ENCODE measurements around the gene S1PR3. TPM values are rescaled to one million over a fixed set of nuclear protein-coding genes. Genes with fewer than 3 reads are reported as not detected.

Gene S1PR3
- total RNA-seq, 1 donor from 2014 or later: 4.5 TPM

DNA sequence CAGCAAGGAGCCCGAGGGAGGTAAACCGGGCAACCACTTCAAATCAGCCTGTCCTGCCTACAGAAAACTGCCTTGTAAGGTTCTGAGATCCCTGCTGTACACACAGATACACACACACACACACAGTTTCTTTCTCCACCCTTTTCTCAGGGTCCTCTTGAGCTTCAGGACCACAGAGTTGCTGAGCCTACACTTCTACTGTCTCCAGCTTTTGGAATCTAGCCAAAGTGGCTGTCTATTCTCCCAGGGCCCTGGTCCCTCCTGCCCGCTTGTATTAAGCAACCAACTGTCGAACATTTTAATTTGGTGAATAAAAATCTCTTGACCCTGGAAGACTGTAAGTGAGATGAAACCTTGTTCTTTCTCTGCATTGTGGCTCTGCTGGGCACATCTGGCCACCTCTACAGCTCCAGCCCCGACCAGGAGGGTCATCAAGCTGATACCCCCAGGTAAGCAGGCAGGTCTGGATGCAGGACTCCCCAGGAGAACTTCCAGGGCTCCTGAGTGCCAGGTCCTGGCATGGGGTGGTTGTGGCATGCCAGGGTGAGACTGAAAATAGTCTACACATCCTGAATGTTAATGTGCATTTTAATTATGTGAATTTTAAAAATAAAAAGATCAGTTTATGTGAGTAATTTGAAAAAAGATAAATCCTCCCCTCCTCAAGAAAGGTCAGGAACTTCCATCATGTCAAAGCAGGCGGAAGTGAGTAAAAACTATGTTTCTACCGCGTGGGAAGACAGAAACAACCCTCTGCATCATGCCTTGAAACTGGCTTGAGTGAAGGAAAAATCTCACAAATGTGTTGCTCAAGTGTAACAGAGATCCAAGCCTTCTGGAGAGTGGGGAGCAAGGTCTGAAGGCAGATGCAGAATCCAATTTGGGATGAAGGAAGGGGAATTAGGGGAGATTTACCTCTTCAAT, 15.0 kb upstream of the S1PR3 start:
- Mint-ChIP-seq H3K9me3 (ENCODE audit: low read depth) (no peaks in the 10 kb centered on the region), H3K27me3 (ENCODE audit: low read depth) (peaks cover 12% of the 10 kb centered on the region), H3K27ac (ENCODE audit: unreplicated experiment) (no peak overlapping the region), H3K4me3 (ENCODE audit: unreplicated experiment) (no peak overlapping the region), H3K4me1 (ENCODE audit: low read depth) (peaks cover 5% of the 10 kb centered on the region), H3K36me3 (ENCODE audit: low read depth) (no peaks in the 10 kb centered on the region)
- DNase-seq (ENCODE audit: low spot score): no peak
- TF ChIP-seq CTCF (IDR thresholded peaks at IDR 0.05): no peak

GRCh38 chr9:88976890-88977257, 14.4 kb upstream of the S1PR3 start:
- Mint-ChIP-seq H3K27ac (ENCODE audit: unreplicated experiment) (no peak overlapping the region), H3K9me3 (ENCODE audit: low read depth) (no peaks in the 10 kb centered on the region), H3K4me1 (ENCODE audit: low read depth) (peaks cover 5% of the 10 kb centered on the region), H3K27me3 (ENCODE audit: low read depth) (peaks cover 12% of the 10 kb centered on the region), H3K4me3 (ENCODE audit: unreplicated experiment) (no peak overlapping the region), H3K36me3 (ENCODE audit: low read depth) (no peaks in the 10 kb centered on the region)
- DNase-seq (ENCODE audit: low spot score): no peak
- TF ChIP-seq CTCF (IDR thresholded peaks at IDR 0.05): no peak

GRCh38 chr9:88978034-88978433, 13.2 kb upstream of the S1PR3 start:
- no peak overlapping the region for H3K27ac Mint-ChIP-seq (ENCODE audit: unreplicated experiment)

DNA sequence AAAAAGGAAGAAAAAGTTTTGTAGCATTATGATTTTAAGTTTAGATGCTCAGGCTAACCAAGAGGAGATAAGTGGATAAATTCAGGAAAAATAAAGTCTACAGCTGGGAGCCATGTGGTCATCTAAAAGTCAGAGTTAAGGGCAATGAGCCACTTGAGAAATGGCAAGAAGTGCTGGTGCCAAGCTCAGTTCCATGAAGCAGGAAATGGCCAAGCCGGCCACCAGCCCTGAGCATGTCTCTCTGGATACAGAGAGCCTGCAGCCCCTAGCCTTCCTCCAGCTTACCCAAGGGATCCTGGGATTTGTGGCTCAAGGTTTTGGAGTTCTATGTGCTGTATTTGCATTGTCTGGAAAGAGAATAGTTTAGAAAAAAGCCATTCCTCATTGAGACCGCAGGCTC, 12.2 kb upstream of the S1PR3 start:
- Mint-ChIP-seq H3K27ac (ENCODE audit: unreplicated experiment) (no peak overlapping the region), H3K36me3 (ENCODE audit: low read depth) (peaks cover 2% of the 10 kb centered on the region), H3K4me1 (ENCODE audit: low read depth) (peaks cover 5% of the 10 kb centered on the region), H3K9me3 (ENCODE audit: low read depth) (peaks cover 5% of the 10 kb centered on the region), H3K4me3 (ENCODE audit: unreplicated experiment) (no peak overlapping the region), H3K27me3 (ENCODE audit: low read depth) (peaks cover 12% of the 10 kb centered on the region)
- no peak for TF ChIP-seq CTCF (IDR thresholded peaks at IDR 0.05)
- no peak for DNase-seq (ENCODE audit: low spot score)

More at GRCh38 chr9:88978034-88978433, 13.2 kb upstream of the S1PR3 start:
- H3K36me3 Mint-ChIP-seq (ENCODE audit: low read depth): peaks cover 2% of the 10 kb centered on the region
- peaks cover 12% of the 10 kb centered on the region for H3K27me3 Mint-ChIP-seq (ENCODE audit: low read depth)
- peaks cover 5% of the 10 kb centered on the region for H3K9me3 Mint-ChIP-seq (ENCODE audit: low read depth)
- peaks cover 5% of the 10 kb centered on the region for H3K4me1 Mint-ChIP-seq (ENCODE audit: low read depth)
- no peak overlapping the region for H3K4me3 Mint-ChIP-seq (ENCODE audit: unreplicated experiment)
- no peak for DNase-seq (ENCODE audit: low spot score)
- TF ChIP-seq CTCF (IDR thresholded peaks at IDR 0.05): no peak

DNA sequence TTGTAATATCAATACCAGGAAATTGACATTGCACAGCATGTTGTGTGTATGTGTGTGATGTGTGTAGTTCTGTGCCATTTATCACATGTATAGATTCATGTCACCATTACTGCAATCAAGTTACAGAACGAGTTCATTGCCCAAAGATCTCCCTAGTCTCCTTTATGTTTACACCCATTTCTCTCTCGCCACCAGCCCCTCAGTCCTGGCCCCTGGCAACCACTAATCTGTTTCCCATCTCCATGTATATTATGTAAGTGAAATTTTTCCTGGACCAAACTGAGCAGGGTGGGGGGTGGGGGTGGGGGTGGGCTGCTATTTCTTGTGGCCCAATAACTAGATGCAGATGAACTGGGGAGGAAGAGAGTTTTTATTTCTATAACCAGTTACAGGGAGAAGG, 11.5 kb upstream of the S1PR3 start:
- H3K36me3 Mint-ChIP-seq (ENCODE audit: low read depth): peaks cover 2% of the 10 kb centered on the region
- peaks cover 5% of the 10 kb centered on the region for H3K9me3 Mint-ChIP-seq (ENCODE audit: low read depth)
- no peak for DNase-seq (ENCODE audit: low spot score)
- H3K27ac Mint-ChIP-seq (ENCODE audit: unreplicated experiment): no peak overlapping the region
- TF ChIP-seq CTCF (IDR thresholded peaks at IDR 0.05): no peak
- H3K4me1 Mint-ChIP-seq (ENCODE audit: low read depth): peaks cover 5% of the 10 kb centered on the region
- peaks cover 15% of the 10 kb centered on the region for H3K27me3 Mint-ChIP-seq (ENCODE audit: low read depth)
- H3K4me3 Mint-ChIP-seq (ENCODE audit: unreplicated experiment): no peak overlapping the region

Data from chondrocyte (in vitro differentiated cells).